Mammary epithelial cell (primary cell): Measurements from ENCODE around the gene POLR2J2.
"Not testable (repeated sequence)": the region's sequence is repeated elsewhere in the genome, so short reads cannot be mapped to it uniquely, and the experiment has no call there.

Experiments used
- EZH2 ChIP-seq: IDR thresholded peaks from 2 replicates; pipeline ENCODE4 v1.6.1; 2012; ENCODE audit warnings: low read length, inconsistent platforms, borderline replicate concordance
- TF ChIP-seq, protein P1 (sequence below), 2 donors: IDR thresholded peaks in 1 of 2; conservative IDR thresholded peaks in 1 of 2; 2 replicates each; pipeline ENCODE4 v1.5.1; 2011 to 2012; ENCODE audit warnings: inconsistent platforms in 2 of 2, low read length in 2 of 2, mild to moderate bottlenecking in 2 of 2, control low read depth in 1 of 2, low read depth in 1 of 2; ENCODE audit not compliant: insufficient read depth in 1 of 2; ENCODE audit errors: extremely low read depth in 1 of 2

GRCh38 chr7:102697642-102698512 lies 26.4 kb upstream of the POLR2J2 start:
- TF ChIP-seq, protein P1, sequence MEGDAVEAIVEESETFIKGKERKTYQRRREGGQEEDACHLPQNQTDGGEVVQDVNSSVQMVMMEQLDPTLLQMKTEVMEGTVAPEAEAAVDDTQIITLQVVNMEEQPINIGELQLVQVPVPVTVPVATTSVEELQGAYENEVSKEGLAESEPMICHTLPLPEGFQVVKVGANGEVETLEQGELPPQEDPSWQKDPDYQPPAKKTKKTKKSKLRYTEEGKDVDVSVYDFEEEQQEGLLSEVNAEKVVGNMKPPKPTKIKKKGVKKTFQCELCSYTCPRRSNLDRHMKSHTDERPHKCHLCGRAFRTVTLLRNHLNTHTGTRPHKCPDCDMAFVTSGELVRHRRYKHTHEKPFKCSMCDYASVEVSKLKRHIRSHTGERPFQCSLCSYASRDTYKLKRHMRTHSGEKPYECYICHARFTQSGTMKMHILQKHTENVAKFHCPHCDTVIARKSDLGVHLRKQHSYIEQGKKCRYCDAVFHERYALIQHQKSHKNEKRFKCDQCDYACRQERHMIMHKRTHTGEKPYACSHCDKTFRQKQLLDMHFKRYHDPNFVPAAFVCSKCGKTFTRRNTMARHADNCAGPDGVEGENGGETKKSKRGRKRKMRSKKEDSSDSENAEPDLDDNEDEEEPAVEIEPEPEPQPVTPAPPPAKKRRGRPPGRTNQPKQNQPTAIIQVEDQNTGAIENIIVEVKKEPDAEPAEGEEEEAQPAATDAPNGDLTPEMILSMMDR (conservative IDR thresholded peaks at IDR 0.05 in 1 of 2, IDR thresholded peaks at IDR 0.05 in 1 of 2; ENCODE audit: extremely low read depth in 1 of 2, insufficient read depth in 1 of 2, low read depth in 1 of 2, low read length in 2 of 2): not testable (repeated sequence)
- not testable (repeated sequence) for TF ChIP-seq EZH2
